B cell (primary cell): Measurements from ENCODE around the gene NAGLU. TPM values are rescaled to one million over a fixed set of nuclear protein-coding genes. Genes with fewer than 3 reads are reported as not detected.

Experiments used
- ATAC-seq: fragments of 200-7000 bp; cut with Tn5 transposase; one replicate; pipeline ENCODE4 v1.10.0; 2021; ENCODE audit warnings: low read depth, mild to moderate bottlenecking, moderate number of reproducible peaks, moderate library complexity
- CTCF ChIA-PET: fragments of 350-600 bp; sonication (Branson Sonifier 250); formaldehyde crosslinking; loops from one replicate; lab custom pipeline; 2021; ENCODE audit warnings: antibody characterized with exemption, inconsistent platforms; lab: Charles Lee
- POLR2A ChIA-PET: fragments of 350-600 bp; sonication (Branson Sonifier 250); formaldehyde crosslinking; loops from one replicate; lab custom pipeline; 2021; ENCODE audit warnings: antibody characterized with exemption; lab: Charles Lee
- DNase-seq: peaks from one replicate; pipeline ENCODE4 v3.0.0; 2013
- H2AFZ ChIP-seq: 2 replicates; pipeline ENCODE4 v1.6.1; 2012; ENCODE audit warnings: mild to moderate bottlenecking, low read depth, low read length; ENCODE audit not compliant: insufficient read depth, poor library complexity, severe bottlenecking
- H3K27ac ChIP-seq, 2 donors: 1 replicate in 1 of 2; 2 replicates in 1 of 2; pipeline ENCODE4 v1.5.1; 2012 to 2013; ENCODE audit warnings: low read length in 2 of 2, mild to moderate bottlenecking in 2 of 2, moderate library complexity in 1 of 2
- H3K27me3 ChIP-seq, 4 experiments: fragments of 200-600 bp in 1 of 4; sonication (generic) in 1 of 4; replicated peaks in 1 of 4; 1 replicate in 2 of 4; 2 replicates in 2 of 4; pipeline versions ENCODE4 v1.6.1 to v1.7.0; 2013 to 2016; ENCODE audit warnings: low read length in 3 of 4, mild to moderate bottlenecking in 2 of 4, mixed read lengths in 1 of 4, moderate library complexity in 1 of 4; ENCODE audit not compliant: insufficient read depth in 4 of 4, control insufficient read depth in 3 of 4; ENCODE audit errors: control extremely low read depth in 1 of 4
- H3K36me3 ChIP-seq, 2 experiments: replicated peaks in 1 of 2; 1 replicate in 1 of 2; 2 replicates in 1 of 2; pipeline versions ENCODE4 v1.6.1 to v1.7.1; 2013; ENCODE audit warnings: low read length in 1 of 2; ENCODE audit not compliant: insufficient read depth in 2 of 2, control insufficient read depth in 1 of 2; ENCODE audit errors: control extremely low read depth in 1 of 2, extremely low read depth in 1 of 2
- H3K4me1 ChIP-seq, 2 donors: fragments of 200-600 bp in 1 of 2; sonication (generic) in 1 of 2; 1 replicate in 1 of 2; 2 replicates in 1 of 2; pipeline versions ENCODE4 v1.5.1 to v1.6.1; 2013 to 2017; ENCODE audit warnings: low read length in 2 of 2; ENCODE audit not compliant: control insufficient read depth in 2 of 2, insufficient read depth in 2 of 2
- H3K4me2 ChIP-seq: replicated peaks from 2 replicates; pipeline ENCODE3; 2012; ENCODE audit warnings: mild to moderate bottlenecking, low read depth, low read length; ENCODE audit not compliant: poor library complexity, severe bottlenecking
- H3K4me3 ChIP-seq, 5 experiments: fragments of 200-600 bp in 1 of 5; sonication (generic) in 1 of 5; 1 replicate in 3 of 5; 2 replicates in 2 of 5; pipeline versions ENCODE4 v1.5.1 to v1.7.0; 2011 to 2016; ENCODE audit warnings: low read length in 4 of 5, mild to moderate bottlenecking in 4 of 5, low read depth in 2 of 5, control low read depth in 1 of 5, moderate library complexity in 1 of 5; ENCODE audit not compliant: insufficient read depth in 1 of 5; ENCODE audit errors: control extremely low read depth in 1 of 5, extremely low read depth in 1 of 5
- H3K79me2 ChIP-seq: fragments of 200-600 bp; sonication (generic); one replicate; pipeline ENCODE4 v1.6.0; 2016; ENCODE audit warnings: low read length; ENCODE audit not compliant: control insufficient read depth, insufficient read depth
- H3K9ac ChIP-seq: fragments of 200-600 bp; sonication (generic); 2 replicates; pipeline ENCODE4 v1.6.1; 2017; ENCODE audit warnings: mild to moderate bottlenecking, low read length, moderate library complexity
- H3K9me3 ChIP-seq, 3 donors: one replicate each; pipeline versions ENCODE4 v1.6.1 to v1.7.1; 2013; ENCODE audit warnings: low read length in 2 of 3; ENCODE audit not compliant: control insufficient read depth in 2 of 3, insufficient read depth in 1 of 3; ENCODE audit errors: control extremely low read depth in 1 of 3
- H4K20me1 ChIP-seq: 2 replicates; pipeline ENCODE4 v1.6.0; 2012; ENCODE audit warnings: mild to moderate bottlenecking, low read length; ENCODE audit not compliant: insufficient read depth, control insufficient read depth, poor library complexity, severe bottlenecking
- H3K27ac Mint-ChIP-seq: one replicate; pipeline ENCODE4 v1.8.0; 2021; ENCODE audit warnings: mixed read lengths
- H3K27me3 Mint-ChIP-seq: one replicate; pipeline ENCODE4 v1.8.0; 2021; ENCODE audit warnings: mixed read lengths
- H3K4me1 Mint-ChIP-seq: one replicate; pipeline ENCODE4 v1.8.0; 2021; ENCODE audit warnings: mixed read lengths
- H3K4me3 Mint-ChIP-seq: one replicate; pipeline ENCODE4 v1.8.0; 2021; ENCODE audit warnings: mixed read lengths
- H3K9me3 Mint-ChIP-seq: one replicate; pipeline ENCODE4 v1.8.0; 2022; ENCODE audit warnings: mixed read lengths; ENCODE audit not compliant: insufficient read depth
- EZH2 ChIP-seq: IDR thresholded peaks from 2 replicates; pipeline ENCODE4 v1.6.1; 2012; ENCODE audit warnings: borderline replicate concordance, low read depth, mild to moderate bottlenecking, moderate library complexity, low read length; ENCODE audit not compliant: insufficient read depth, poor library complexity, severe bottlenecking
- WGBS: methylation state at CpG from one replicate; pipeline ENCODE4 v1.1.5; 2013; ENCODE audit warnings: missing lambda C conversion rate; ENCODE audit not compliant: insufficient coverage; 5-methylcytosine and 5-hydroxymethylcytosine counted together
- intact Hi-C: fragments of 100-400 bp; cut with micrococcal nuclease; formaldehyde crosslinking; loops from one replicate; pipeline ENCODE4 v1.10.0; 2022
- polyA plus RNA-seq: library from polyadenylated mRNA; depleted of rRNA; stranded (reverse); fragments of >200 nt; gene quantifications from 2 replicates; pipeline ENCODE4 v1.2.3, GENCODE V29; 2012
- total RNA-seq, 2 donors: library from RNA; stranded (reverse); fragments of 120-200 nt in 1 of 2; gene quantifications; 1 replicate in 1 of 2; 2 replicates in 1 of 2; pipeline versions ENCODE4 v1.2.3 to v1.2.4, GENCODE V29; 2013 to 2022
- TF ChIP-seq, protein P1 (sequence below): fragments of 200-600 bp; IDR thresholded peaks from one replicate; pipeline ENCODE4 v1.8.0; 2022; ENCODE audit warnings: antibody characterized with exemption, mild to moderate bottlenecking

Gene NAGLU
- total and polyA plus RNA-seq, 2 donors (not counting 1 experiment from before 2014, with no cell fraction given): 44.8 to 52.4 TPM

DNA sequence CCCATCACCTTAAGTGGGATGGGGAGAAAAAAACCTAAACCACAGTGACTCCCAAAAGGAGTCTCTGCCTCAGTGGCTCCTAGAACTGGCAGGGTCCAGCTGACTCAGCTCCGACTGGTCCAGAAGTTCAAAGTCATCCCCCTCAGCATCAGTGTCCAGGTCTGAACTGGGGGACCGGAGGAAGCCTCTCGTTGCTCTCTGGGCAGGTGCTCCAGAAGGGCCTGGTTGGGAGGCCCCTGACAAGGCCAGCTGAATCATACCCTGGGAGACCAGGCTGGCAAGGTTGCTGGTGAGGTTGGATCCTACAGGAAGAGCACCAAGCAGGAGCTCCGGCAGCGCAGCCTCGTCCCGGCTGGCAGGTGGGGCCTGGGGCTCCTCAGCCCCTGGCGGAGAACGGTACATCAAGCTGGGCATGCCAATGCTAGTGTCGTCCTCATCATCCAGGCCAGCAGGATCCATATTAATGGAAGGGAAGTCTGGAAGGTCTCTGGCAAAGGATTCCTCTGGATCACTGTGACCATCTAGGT lies 45.8 kb downstream of the NAGLU start:
- TF ChIP-seq EZH2: no peak
- TF ChIP-seq, protein P1, sequence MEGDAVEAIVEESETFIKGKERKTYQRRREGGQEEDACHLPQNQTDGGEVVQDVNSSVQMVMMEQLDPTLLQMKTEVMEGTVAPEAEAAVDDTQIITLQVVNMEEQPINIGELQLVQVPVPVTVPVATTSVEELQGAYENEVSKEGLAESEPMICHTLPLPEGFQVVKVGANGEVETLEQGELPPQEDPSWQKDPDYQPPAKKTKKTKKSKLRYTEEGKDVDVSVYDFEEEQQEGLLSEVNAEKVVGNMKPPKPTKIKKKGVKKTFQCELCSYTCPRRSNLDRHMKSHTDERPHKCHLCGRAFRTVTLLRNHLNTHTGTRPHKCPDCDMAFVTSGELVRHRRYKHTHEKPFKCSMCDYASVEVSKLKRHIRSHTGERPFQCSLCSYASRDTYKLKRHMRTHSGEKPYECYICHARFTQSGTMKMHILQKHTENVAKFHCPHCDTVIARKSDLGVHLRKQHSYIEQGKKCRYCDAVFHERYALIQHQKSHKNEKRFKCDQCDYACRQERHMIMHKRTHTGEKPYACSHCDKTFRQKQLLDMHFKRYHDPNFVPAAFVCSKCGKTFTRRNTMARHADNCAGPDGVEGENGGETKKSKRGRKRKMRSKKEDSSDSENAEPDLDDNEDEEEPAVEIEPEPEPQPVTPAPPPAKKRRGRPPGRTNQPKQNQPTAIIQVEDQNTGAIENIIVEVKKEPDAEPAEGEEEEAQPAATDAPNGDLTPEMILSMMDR: no peak
- Histone ChIP-seq H3K4me2 (no peak overlapping the region), H4K20me1 (peaks cover 16% of the 10 kb centered on the region), H3K4me3 (no peak overlapping the region), H2AFZ (no peak overlapping the region), H3K27me3 (no peaks in the 10 kb centered on the region), H3K36me3 (peaks cover 12 to 70% of the 10 kb centered on the region in 2 experiments), H3K9me3 (no peaks in the 10 kb centered on the region), H3K79me2 (peaks cover 14% of the 10 kb centered on the region), H3K9ac (no peak overlapping the region), H3K4me1 (peaks cover 18 to 40% of the 10 kb centered on the region in 2 donors), H3K27ac (no peak overlapping the region)
- POLR2A ChIA-PET: interaction anchor here (0.6 kb wide), 1 partner anchor 147 kb away, joined by 3 read pairs; no protein-coding TSS in a partner anchor
- DNase-seq (no peak), ATAC-seq (no peak)
- CTCF ChIA-PET: interaction anchor here (1.0 to 1.9 kb wide), 3 partner anchors 13 to 27 kb away, joined by 4 to 7 read pairs (median 4); partner anchors contain the start of genes RETREG3 and TUBG1
- H3K27me3 Mint-ChIP-seq: no peaks in the 10 kb centered on the region
- H3K4me1 Mint-ChIP-seq: peaks cover 44% of the 10 kb centered on the region
- H3K27ac Mint-ChIP-seq: no peak overlapping the region
- intact Hi-C loops: no loop called here
- H3K4me3 Mint-ChIP-seq: no peak overlapping the region
- no peaks in the 10 kb centered on the region for H3K9me3 Mint-ChIP-seq
- WGBS: over 99% methylated on average over 9 of the region's 10 CpGs

DNA sequence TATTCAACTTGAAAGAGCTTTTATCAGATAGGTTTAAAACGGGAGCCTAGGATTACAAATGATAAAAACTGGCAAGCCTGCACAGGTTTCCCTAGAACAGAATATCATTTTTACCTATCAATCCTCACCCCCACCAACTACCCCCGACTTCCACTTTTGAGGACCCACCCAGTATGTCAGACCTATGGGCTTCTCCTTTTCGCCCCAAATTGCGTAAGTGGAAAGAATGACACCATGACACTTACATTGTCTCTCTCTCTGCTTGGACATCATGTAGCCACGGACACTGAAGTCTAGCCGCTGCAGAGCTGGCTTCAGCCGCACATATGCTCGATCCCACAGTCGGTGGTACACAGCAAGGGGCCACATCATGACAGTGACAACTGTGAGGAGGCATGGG lies 48.8 kb downstream of the NAGLU start:
- CTCF ChIA-PET: interaction anchor here (1.0 kb wide), 1 partner anchor 25 kb away, joined by 4 read pairs; the partner anchor contains the start of gene TUBG1

More for the DNA sequence above, 48.8 kb downstream of the NAGLU start:
- Histone ChIP-seq H3K4me1 (peaks cover 16 to 31% of the 10 kb centered on the region in 2 donors), H3K9ac (no peak overlapping the region), H3K27ac (no peak overlapping the region), H2AFZ (no peak overlapping the region), H3K79me2 (peaks cover 5% of the 10 kb centered on the region), H3K4me3 (no peak overlapping the region), H3K4me2 (no peak overlapping the region), H3K9me3 (no peaks in the 10 kb centered on the region), H3K27me3 (no peaks in the 10 kb centered on the region), H4K20me1 (peaks cover 19% of the 10 kb centered on the region), H3K36me3 (peaks cover 14 to 90% of the 10 kb centered on the region in 2 experiments)
- POLR2A ChIA-PET: no interaction called here
- ATAC-seq (no peak), DNase-seq (no peak)
- Mint-ChIP-seq H3K9me3 (no peaks in the 10 kb centered on the region), H3K4me1 (peaks cover 36% of the 10 kb centered on the region), H3K4me3 (no peak overlapping the region), H3K27me3 (no peaks in the 10 kb centered on the region), H3K27ac (no peak overlapping the region)
- intact Hi-C loops: no loop called here
- WGBS: 99% methylated on average over 8 of the region's 9 CpGs
- TF ChIP-seq, protein P1: no peak
- no peak for TF ChIP-seq EZH2
